ENCODE measurements around the gene HSPA12A. TPM values are rescaled to one million over a fixed set of nuclear protein-coding genes. Genes with fewer than 3 reads are reported as not detected.

HSPA12A gene
- total and polyA plus RNA-seq, 2 of the 13 experiments (the other 11 are each of a cell fraction or from before 2014, with no cell fraction given), result 6.4 to 13.6 TPM

DNA sequence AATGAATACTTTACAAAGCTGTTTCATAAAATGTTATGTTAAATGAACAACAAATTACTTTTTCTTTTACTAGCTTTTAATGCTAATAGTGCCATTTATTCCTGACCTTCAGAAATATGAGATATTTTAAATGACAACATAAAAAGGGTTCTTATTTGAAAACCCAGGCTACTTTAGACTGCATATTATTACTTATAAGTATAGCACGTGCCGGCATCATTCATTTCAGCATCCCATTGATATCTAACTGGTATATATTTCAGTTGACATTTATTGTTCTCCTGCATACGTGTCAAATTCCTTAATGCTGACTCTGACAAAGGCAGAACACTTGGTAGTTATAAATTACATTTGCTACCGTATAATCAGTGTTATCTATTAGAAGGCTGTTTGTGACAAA, 86.3 kb downstream of the HSPA12A start (continued):
- TF ChIP-seq CBFB (CRISPR knock-in tag; IDR thresholded peaks at IDR 0.05), result no peak
- TF ChIP-seq, protein P1, sequence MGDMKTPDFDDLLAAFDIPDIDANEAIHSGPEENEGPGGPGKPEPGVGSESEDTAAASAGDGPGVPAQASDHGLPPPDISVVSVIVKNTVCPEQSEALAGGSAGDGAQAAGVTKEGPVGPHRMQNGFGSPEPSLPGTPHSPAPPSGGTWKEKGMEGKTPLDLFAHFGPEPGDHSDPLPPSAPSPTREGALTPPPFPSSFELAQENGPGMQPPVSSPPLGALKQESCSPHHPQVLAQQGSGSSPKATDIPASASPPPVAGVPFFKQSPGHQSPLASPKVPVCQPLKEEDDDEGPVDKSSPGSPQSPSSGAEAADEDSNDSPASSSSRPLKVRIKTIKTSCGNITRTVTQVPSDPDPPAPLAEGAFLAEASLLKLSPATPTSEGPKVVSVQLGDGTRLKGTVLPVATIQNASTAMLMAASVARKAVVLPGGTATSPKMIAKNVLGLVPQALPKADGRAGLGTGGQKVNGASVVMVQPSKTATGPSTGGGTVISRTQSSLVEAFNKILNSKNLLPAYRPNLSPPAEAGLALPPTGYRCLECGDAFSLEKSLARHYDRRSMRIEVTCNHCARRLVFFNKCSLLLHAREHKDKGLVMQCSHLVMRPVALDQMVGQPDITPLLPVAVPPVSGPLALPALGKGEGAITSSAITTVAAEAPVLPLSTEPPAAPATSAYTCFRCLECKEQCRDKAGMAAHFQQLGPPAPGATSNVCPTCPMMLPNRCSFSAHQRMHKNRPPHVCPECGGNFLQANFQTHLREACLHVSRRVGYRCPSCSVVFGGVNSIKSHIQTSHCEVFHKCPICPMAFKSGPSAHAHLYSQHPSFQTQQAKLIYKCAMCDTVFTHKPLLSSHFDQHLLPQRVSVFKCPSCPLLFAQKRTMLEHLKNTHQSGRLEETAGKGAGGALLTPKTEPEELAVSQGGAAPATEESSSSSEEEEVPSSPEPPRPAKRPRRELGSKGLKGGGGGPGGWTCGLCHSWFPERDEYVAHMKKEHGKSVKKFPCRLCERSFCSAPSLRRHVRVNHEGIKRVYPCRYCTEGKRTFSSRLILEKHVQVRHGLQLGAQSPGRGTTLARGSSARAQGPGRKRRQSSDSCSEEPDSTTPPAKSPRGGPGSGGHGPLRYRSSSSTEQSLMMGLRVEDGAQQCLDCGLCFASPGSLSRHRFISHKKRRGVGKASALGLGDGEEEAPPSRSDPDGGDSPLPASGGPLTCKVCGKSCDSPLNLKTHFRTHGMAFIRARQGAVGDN (CRISPR knock-in tag; IDR thresholded peaks at IDR 0.05), result no peak

DNA sequence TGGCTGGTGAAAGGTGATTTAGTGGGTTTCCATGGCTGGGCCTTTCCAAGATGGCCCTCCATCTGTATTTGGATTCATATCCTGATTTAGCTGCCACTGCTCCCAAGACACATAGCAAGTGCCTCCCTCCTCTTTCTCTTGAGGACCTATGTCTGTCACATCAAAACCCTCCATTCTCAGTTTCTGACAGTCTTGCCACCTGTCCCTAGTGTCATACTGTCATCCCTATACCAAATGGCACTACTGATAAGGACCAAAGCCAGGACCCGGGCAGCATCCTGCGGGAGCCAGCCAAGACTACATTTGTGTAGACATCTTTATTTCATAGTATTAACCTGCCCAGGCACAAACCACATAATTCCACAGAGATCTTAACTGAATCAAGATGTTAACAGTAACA, 86.8 kb downstream of the HSPA12A start:
- TF ChIP-seq GATA4 (IDR thresholded peaks at IDR 0.05; ENCODE audit: borderline replicate concordance, low read depth) (no peak), HNRNPL (IDR thresholded peaks at IDR 0.05; ENCODE audit: low read depth, low read length) (no peak), MYNN (CRISPR knock-in tag; IDR thresholded peaks at IDR 0.05; ENCODE audit: low read depth) (no peak), MIER2 (CRISPR knock-in tag; IDR thresholded peaks at IDR 0.05) (no peak)
- ChIA-PET POLR2A (no interaction called here), CTCF (ENCODE audit: low intra/inter-chr PET ratio, low total read pairs) (no interaction called here)
- ATAC-seq, result no peak
- intact Hi-C loops (cut with micrococcal nuclease; ENCODE audit: unreplicated experiment) (no loop called here), in situ Hi-C loops (cut with HindIII; ENCODE audit: extremely low pct_ligation_motif_present, low pct_unique_long_range_greater_than_20kb) (no loop called here)
- Histone ChIP-seq H3K27me3 (ENCODE audit: control insufficient read depth in 1 of 2, insufficient read depth in 2 of 2, low read length in 2 of 2) (peaks cover 1 to 2% of the 10 kb centered on the region in 2 experiments; a peak in 1 of 5 replicates), H2AFZ (ENCODE audit: low read length) (no peak overlapping the region), H4K20me1 (ENCODE audit: insufficient read depth, low read length) (no peaks in the 10 kb centered on the region), H3K4me1 (ENCODE audit: insufficient read depth, low read length) (no peaks in the 10 kb centered on the region), H3K4me3 (replicated peaks in 1 of 3; ENCODE audit: insufficient read depth in 1 of 3, low read depth in 2 of 3, low read length in 3 of 3) (no peak overlapping the region), H3K36me3 (replicated peaks in 1 of 2; ENCODE audit: control insufficient read depth in 1 of 2, insufficient read depth in 2 of 2, low read length in 2 of 2) (no peaks in the 10 kb centered on the region), H3K9me3 (ENCODE audit: low read length) (no peaks in the 10 kb centered on the region), H3K4me2 (ENCODE audit: low read depth, low read length) (no peak overlapping the region), H3K79me2 (ENCODE audit: insufficient read depth, low read length) (no peaks in the 10 kb centered on the region), H3K9ac (ENCODE audit: insufficient read depth, low read depth, low read length) (no peak overlapping the region), H3K27ac (ENCODE audit: extremely low read length, insufficient read depth, low read length) (no peak overlapping the region)
- WGBS (ENCODE audit: low lambda C conversion rate), result 90% methylated on average over 2 of the region's 2 CpGs
- DNase-seq (ENCODE audit: low spot score), result no peak
- no peak for FAIRE-seq
- BruUV-seq (replicated peaks), result no TSS peak
